ENCODE results near the gene MUL1.
A peak's percentile ranks its signal among the peaks of the same experiment; 100 is the strongest.

MUL1 gene

DNA sequence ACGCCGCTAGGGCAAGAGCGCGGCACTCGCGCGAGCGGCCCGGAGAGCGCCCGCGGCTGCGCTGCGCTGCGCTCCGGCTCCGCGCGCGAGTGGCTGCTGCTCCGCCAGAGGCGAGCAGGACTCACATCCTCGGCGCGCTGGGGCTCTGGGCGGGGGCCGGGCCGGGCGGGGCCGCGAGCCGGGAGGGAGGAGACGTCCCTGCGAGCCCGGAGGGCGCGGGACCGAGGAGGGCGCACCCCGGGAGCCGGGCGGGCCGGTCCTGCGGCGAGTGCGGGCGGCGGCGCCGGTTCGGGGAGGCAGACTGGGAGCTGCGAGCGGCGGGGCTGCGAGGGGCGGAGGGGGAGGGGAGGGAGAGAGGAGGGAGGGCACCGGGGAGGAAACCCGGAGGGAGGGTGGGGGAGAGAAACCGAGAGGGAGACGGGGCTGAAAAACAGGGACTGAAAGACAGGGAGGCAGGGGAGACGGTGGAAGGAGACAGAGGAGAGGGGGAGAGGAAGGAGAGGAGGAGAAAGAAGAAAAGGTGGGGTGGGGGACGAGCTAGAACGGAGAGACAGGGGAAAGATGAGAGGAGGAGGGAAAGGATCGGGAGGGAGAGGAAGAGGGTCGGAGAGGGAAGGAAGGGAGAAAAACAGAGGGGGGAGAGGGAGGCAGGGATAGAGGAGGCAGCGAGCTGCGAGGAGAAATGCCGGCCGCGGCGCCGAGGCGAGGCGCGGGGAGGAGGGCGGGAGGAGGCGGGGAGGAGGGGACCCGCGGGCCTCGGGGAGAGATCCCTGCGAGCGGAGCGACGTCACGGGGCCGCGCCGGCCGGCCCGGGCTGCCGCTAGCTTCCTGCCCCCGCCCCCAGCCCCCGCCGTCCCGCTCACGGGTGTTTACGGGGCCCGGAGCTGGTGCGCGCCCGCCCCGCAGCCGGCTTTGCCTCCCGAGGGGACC, 22.2 kb downstream of the MUL1 start, which contains the start of gene CAMK2N1:
Gene CAMK2N1, minus strand, starts transcription at position 684 of the 930 bp plus-strand sequence. CDS start 831 bp downstream, outside the sequence.
- peak in 1 of 2 donors; percentile 37 for DNase-seq (ENCODE audit: low read depth in 2 of 2)

DNA sequence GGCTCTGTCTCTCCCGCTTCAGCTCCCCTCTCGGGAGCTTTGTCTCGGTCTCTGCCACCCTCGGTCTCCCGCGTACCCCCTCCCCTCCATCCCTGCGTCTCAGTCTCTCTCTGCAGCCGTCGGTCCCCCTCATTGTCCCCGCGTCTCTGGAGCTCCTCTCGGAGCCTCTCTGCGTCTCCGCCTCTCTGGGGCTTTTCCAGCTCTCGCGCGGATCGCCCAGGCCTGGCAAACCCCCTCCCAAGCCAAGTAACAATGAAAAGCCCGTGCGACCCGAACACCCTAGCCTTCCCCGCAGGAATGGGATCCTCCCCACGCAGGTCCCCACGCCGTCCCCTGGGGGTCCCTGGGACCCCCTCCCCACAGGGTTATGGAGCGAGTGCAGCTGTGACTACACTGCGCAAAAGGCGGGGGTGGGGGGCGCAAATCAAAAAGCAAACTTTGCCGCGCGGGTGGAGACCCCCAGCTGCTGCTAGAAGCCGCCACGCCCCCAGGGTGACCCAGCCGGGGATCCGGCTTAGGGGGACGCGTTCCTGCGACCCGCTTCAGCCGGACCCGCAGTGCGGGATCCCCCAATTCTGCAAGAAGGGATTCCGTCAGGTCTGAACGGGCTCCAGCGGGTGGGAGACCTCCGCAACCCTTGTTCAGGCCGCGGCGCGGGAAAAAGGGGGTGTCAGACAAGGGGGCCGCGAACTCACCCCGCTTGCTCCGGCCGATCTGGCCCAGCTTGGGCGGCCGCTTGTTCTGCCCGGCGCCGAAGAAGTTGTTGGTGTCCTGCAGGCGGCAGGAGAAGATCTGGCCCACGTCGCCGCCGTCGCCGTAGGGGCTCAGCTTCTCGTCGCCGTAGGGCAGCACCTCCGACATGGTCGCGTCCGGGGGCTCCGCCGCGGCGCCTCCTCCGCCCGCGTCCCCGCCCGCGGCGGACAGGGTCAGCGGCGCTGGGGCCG, 23.2 kb downstream of the MUL1 start:
- no peak for DNase-seq (ENCODE audit: low read depth in 2 of 2)

- DNase-seq (ENCODE audit: low read depth in 2 of 2): no peak
Measured at GRCh38 chr1:20483833-20484518, 24.0 kb downstream of the MUL1 start.

GRCh38 chr1:20483098-20483832, 24.7 kb downstream of the MUL1 start:
- no peak for DNase-seq (ENCODE audit: low read depth in 2 of 2)

- DNase-seq (ENCODE audit: low read depth in 2 of 2): no peak
Measured at GRCh38 chr1:20481643-20482498, 26.1 kb downstream of the MUL1 start.

- DNase-seq (ENCODE audit: low read depth in 2 of 2): no peak
Measured at GRCh38 chr1:20480951-20481617, 26.9 kb downstream of the MUL1 start.

- DNase-seq (ENCODE audit: low read depth in 2 of 2): no peak
Measured at GRCh38 chr1:20480243-20480944, 27.6 kb downstream of the MUL1 start.

DNA sequence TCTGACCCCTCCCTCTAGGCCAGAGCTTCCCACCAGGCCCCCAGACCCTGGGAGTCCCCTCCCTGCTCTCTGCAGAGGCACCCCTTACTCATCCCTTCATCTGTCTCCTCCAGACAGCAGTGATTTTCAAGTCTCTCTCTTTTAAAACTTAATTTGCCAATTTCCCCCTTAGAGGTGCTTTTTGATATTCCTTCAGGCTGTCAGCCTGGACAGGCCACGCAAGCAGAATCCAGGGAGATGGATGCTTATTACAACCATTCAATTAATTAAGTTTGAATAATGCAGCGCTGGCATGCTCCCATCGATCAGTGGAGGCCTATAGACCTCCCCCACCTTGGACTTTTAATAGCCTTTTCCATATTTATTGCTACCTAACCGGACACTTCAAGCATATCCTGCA, 28.1 kb downstream of the MUL1 start:
- DNase-seq (ENCODE audit: low read depth in 2 of 2): no peak

GRCh38 chr1:20478057-20478635, 29.8 kb downstream of the MUL1 start:
- no peak for DNase-seq (ENCODE audit: low read depth in 2 of 2)

GRCh38 chr1:20477348-20478056, 30.4 kb downstream of the MUL1 start:
- no peak for DNase-seq (ENCODE audit: low read depth in 2 of 2)

DNA sequence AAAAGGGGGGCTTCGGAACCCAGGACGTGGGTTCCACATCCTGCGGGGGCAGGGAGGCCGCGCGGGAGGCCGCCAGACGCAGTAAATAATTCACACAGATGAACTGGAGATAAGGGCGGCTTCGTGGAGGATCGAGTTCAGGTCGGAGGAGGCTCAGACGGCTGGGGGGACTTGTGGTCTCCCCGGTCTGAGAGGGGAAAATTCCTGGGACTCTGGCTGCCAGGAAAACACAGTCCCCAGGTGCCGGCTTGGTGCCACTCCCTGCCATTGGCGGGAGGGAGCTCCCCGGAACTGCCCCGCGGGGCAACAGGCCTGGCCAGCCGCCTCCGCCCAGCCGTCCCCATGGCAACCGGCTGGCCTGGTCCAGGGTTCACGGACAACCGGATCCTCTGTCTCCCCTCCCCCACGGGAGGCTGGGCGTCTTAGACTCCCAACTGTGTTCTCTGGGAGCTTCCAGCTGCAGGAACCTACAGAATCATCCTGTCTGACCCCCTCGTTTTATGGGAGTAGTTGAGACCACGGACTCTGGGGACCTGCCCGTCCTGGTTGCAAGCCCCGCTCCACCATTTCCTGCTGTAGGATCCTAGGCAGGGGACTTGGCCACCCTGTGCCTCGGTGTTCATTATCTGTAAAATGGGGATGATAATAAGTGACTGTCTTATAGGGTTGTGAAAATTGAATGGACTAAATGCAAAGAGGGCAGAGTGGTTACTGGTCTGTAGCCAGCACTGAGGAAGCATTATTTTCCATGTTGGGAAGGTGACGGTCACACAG, 31.5 kb downstream of the MUL1 start:
- DNase-seq (ENCODE audit: low read depth in 2 of 2): no peak

GRCh38 chr1:20474996-20475395, 33.0 kb downstream of the MUL1 start:
- no peak for DNase-seq (ENCODE audit: low read depth in 2 of 2)

GRCh38 chr1:20474333-20474975, 33.5 kb downstream of the MUL1 start:
- DNase-seq (ENCODE audit: low read depth in 2 of 2): no peak

GRCh38 chr1:20473894-20474293, 34.1 kb downstream of the MUL1 start:
- DNase-seq (ENCODE audit: low read depth in 2 of 2): no peak

GRCh38 chr1:20472860-20473711, 34.9 kb downstream of the MUL1 start:
- no peak for DNase-seq (ENCODE audit: low read depth in 2 of 2)

- no peak for DNase-seq (ENCODE audit: low read depth in 2 of 2)
Measured at GRCh38 chr1:20472121-20472520, 35.8 kb downstream of the MUL1 start.

Data from stimulated activated CD4-positive, alpha-beta T cell treated with anti-CD3 and anti-CD28 coated beads, Interleukin-4, amount 100 ng/mL, for 48 hours (primary cell).